Measurements from ENCODE around the gene DNM3.

Gene DNM3

DNA sequence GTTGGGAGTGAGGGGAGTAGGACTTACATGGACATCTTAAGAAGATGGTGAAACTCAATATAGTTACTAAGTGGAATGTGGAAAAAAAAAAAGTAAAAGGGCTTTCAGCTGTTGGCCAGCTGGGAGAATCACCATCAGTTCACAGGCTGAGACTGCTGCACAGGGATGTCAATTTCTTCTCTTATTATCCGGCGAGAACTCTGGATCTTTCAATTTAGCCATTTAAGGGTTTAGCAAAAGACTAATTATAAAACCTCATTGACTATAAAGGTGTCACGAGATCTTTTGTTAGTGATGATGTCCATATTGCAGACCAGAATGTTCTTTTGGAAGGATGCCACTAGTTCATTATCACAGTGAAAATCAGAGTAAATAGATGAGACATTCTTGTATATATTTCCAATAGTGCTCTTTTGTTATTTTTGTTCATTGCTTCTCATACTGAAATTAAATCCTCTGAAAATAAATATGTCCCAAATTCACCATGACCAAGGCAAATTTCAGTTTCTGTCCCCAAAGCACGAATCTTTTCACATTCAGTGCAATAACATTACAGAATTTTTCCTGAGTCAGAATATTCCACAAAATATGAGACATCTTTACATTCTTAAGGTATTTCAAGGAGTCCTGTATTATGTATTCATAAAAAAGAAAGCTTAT, 266.1 kb downstream of the DNM3 start:
- DNase-seq (ENCODE audit: low read depth), result no peak

- peak; percentile 41 for DNase-seq (ENCODE audit: low read depth)
Measured at GRCh38 chr1:172108161-172108893, 267.0 kb downstream of the DNM3 start.

DNA sequence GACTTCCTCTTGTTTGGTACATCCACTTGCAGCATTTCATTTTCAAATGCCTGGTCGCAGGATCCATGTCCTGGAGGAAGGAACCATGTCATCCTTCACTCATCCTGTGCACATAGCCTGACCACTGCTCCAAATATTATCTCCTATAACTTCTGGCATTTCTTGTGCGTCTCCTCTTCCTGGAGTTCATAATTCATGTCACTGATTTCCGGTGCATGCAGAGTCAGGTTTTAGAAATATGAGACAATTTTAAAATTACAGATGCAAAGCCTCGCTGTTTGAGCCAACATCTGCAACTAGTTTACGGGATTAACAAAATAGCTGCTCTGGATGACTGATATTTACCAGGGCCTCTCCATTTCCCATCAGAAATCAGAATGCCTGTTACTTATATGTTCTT, 268.1 kb downstream of the DNM3 start:
- no peak for DNase-seq (ENCODE audit: low read depth)

GRCh38 chr1:172112576-172112975, 271.3 kb downstream of the DNM3 start:
- DNase-seq (ENCODE audit: low read depth), result peak; percentile 44

- no peak for DNase-seq (ENCODE audit: low read depth)
Measured at GRCh38 chr1:172117800-172118199, 276.5 kb downstream of the DNM3 start.

- DNase-seq (ENCODE audit: low read depth), result no peak
Measured at GRCh38 chr1:172118618-172119017, 277.3 kb downstream of the DNM3 start.

- no peak for DNase-seq (ENCODE audit: low read depth)
Measured at GRCh38 chr1:172119184-172119583, 277.9 kb downstream of the DNM3 start.

GRCh38 chr1:172120381-172120780, 279.1 kb downstream of the DNM3 start:
- no peak for DNase-seq (ENCODE audit: low read depth)

DNA sequence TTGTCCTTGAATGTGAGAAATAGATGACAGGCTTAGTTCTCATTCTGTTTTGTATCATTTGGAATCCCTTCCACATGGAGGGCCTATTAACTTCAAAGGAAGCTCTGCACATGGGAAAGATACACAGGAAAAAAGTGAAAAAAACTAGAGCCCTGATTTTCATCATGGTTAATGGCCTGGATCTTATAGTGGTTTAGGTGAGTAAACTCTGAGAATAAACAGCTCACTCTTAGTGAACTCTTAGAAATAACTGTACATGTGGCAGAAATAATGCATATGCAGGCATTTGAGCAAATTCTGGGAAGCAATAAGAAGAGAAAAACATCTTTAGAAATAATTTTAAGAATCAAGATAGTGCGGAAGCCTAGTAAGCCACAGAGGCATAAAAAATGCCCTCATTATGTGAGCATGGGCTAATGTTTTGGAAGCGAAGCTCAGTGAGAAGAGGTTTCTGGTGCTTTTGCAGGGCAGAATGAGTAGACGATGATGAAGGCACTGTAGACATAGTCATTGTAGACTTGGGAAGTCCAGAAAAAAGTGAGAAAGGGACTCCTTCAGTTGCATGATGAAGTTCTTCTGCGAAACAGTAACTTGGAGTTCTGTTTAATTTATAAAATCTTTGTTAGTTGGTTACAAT, 279.9 kb downstream of the DNM3 start:
- no peak for DNase-seq (ENCODE audit: low read depth)

- no peak for DNase-seq (ENCODE audit: low read depth)
Measured at GRCh38 chr1:172122381-172122780, 281.1 kb downstream of the DNM3 start.

GRCh38 chr1:172125250-172125649, 284.0 kb downstream of the DNM3 start:
- no peak for DNase-seq (ENCODE audit: low read depth)

DNA sequence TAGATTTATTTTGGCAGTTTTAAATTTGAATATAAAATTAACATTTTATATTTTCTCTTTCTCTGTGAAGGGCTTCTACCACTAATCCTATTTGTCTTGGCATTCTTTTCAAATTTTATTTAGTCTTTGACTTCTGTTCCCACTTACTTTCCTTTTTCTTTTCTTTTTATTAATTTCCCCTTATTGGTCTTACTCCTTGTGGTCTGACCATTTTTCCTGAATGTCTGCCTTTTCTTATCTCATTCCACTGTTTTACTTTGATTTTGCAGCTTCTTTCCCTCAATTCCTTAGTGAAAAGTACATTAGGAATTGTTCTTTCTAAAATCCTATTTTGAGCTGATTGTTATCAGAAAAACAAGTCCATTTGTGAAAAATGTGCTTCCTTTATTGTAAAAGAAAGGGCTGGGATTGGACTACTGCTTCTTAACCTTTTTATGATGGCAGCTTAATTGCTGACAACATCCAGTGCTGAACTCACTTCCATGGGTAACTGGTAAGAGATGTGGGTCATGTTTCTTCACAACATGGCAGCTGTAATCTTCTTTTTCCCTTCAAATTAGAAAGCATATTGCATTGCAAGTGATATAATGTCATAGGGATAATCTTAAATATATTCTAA, 284.6 kb downstream of the DNM3 start:
- DNase-seq (ENCODE audit: low read depth), result no peak

DNA sequence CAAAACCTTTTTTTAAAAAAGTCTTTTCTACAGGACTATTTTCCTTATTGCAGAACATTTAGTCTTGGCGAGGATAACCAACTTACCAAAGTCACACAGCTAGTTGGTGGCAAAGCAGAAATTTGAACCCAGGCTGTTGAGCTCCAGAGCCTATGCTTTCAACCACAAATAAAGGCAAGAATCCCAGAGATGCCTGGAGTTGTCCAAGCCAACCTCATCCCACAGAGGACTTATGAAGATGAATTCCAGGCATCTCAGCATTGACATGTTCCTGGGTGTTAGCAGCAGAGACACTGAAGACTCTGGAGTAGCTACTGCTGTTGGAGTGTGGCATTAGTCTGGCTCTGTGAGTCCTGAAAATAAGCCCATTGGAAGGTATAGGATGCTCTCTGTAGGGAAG, 291.5 kb downstream of the DNM3 start:
- DNase-seq (ENCODE audit: low read depth), result no peak

GRCh38 chr1:172134087-172134731, 292.9 kb downstream of the DNM3 start:
- DNase-seq (ENCODE audit: low read depth), result peak; percentile 63

GRCh38 chr1:172135076-172135672, 293.9 kb downstream of the DNM3 start:
- DNase-seq (ENCODE audit: low read depth), result peak; percentile 37

- peak; percentile 76 for DNase-seq (ENCODE audit: low read depth)
Measured at GRCh38 chr1:172135978-172136610, 294.8 kb downstream of the DNM3 start.

DNA sequence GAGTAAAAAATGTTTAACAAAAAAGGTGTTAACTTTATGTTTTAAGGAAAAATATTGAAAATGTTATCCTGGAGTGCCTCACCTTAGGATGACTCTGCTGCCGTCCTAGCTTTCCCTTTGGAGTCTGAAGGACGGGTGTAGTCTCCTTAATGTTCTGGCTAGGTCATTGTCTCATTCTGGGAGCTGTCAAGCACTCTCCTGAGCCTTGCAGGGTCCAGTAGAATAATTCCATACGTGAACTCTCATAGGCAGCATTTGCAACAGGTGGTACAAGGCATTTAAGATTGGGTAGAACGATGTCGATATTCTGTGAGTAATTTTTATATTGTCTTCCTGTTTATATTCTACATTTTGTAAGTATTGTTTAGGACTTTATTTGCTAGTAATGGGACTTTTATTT, 295.6 kb downstream of the DNM3 start:
- peak; percentile 39 for DNase-seq (ENCODE audit: low read depth)

DNA sequence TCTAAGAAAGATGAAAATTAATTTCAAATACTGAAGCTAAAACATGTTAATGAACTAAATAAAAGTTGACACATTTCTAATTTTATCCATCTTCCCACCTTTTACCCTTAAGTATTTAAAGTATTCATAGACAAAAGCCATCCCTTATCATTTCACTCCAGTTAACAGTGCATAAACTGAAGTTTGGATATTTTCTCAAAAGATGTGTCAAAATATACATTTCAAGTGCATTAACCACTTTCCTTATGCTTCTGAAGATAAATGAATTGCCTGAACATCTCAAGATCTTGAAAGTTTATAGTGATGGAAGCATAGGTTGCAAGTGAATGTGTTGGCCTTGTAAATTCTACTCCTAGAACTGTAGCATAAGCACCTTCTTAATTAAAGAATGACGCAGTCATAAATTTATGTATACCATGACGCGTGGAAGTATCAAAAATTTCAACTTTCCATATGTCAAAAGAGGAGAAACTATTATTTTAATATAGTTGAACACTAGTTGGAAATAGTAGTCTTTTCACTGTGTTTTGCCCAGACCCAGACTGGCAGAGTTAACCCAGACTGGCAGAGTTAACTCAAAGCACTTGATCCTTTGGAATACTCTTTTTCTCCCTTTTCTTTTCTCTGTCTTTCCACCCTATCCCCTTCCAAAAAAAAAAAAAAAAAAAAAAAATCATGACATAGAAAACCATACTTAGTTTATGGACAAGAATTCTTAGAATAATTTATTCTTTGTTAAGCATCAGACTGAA, 296.6 kb downstream of the DNM3 start:
- DNase-seq (ENCODE audit: low read depth), result no peak

- DNase-seq (ENCODE audit: low read depth), result no peak
Measured at GRCh38 chr1:172138634-172139033, 297.3 kb downstream of the DNM3 start.

DNA sequence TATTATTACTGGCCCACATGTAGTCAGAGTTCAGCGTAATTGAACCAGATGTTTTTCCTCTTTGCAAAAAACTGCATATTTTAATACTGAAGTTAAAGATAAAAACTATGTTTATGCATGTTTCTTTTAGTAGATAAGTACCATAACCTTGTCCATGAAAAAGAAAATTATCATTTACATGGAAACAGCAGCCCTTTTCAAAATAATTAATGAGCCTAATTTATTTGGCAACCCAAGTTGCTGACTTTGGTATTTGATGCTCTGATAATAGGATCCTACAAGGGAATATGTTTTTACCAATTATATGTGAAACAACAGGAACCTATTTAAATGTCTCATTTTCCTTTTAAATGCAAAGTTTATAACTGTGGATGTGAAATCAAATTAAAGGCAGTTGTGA, 297.9 kb downstream of the DNM3 start:
- no peak for DNase-seq (ENCODE audit: low read depth)

DNA sequence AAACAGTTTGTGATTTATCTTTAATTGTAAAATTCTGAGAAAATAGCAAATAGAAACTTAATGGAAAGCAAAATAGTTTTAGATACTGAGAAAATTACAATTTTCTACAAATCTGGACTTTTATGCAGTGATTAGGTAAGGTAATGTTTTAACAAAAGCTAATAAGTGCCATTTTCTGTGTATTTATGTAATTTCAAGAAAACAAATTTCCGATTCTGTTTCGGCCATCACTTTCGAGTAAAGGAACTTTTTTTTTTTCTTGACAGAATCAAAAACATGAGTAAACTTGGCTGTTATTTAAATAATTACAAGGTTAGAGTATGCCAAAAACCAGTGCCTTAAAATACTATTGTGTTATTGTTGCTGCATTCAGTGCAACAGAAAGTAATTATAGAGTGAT, 298.8 kb downstream of the DNM3 start:
- no peak for DNase-seq (ENCODE audit: low read depth)
